Neuron (in vitro differentiated cells): ENCODE results near the gene BCO1.

ENCODE experiments used
- H2AFZ ChIP-seq: one replicate; pipeline ENCODE4 v1.6.1; 2013; ENCODE audit warnings: low read depth, mild to moderate bottlenecking, inconsistent platforms, low read length, moderate library complexity
- H3K27me3 ChIP-seq: one replicate; pipeline ENCODE4 v1.6.1; 2013; ENCODE audit warnings: low read length; ENCODE audit not compliant: insufficient read depth
- H3K36me3 ChIP-seq: one replicate; pipeline ENCODE4 v1.6.1; 2013; ENCODE audit warnings: low read length; ENCODE audit not compliant: insufficient read depth
- H3K4me1 ChIP-seq: one replicate; pipeline ENCODE4 v1.6.1; 2013; ENCODE audit warnings: low read length; ENCODE audit not compliant: insufficient read depth
- H3K4me3 ChIP-seq: 2 replicates; pipeline ENCODE4 v1.5.1; 2013; ENCODE audit warnings: mild to moderate bottlenecking, low read length, moderate library complexity
- H3K9me3 ChIP-seq: one replicate; pipeline ENCODE4 v1.6.1; 2013; ENCODE audit warnings: low read length

The BCO1 gene

GRCh38 chr16:81321039-81321438 lies 82.5 kb downstream of the BCO1 start:
- Histone ChIP-seq H2AFZ (no peak overlapping the region), H3K9me3 (no peaks in the 10 kb centered on the region), H3K4me3 (no peak overlapping the region), H3K27me3 (no peaks in the 10 kb centered on the region), H3K36me3 (no peaks in the 10 kb centered on the region), H3K4me1 (peaks cover 12% of the 10 kb centered on the region)

- Histone ChIP-seq H3K36me3 (no peaks in the 10 kb centered on the region), H3K4me1 (peaks cover 8% of the 10 kb centered on the region), H3K4me3 (no peak overlapping the region), H3K27me3 (no peaks in the 10 kb centered on the region), H2AFZ (no peak overlapping the region), H3K9me3 (no peaks in the 10 kb centered on the region)
Observed at GRCh38 chr16:81321536-81321935, 83.0 kb downstream of the BCO1 start.

- no peaks in the 10 kb centered on the region for H3K27me3 ChIP-seq
- no peaks in the 10 kb centered on the region for H3K9me3 ChIP-seq
- H3K4me1 ChIP-seq, result peaks cover 23% of the 10 kb centered on the region
- no peak overlapping the region for H2AFZ ChIP-seq
- no peak overlapping the region for H3K4me3 ChIP-seq
- no peaks in the 10 kb centered on the region for H3K36me3 ChIP-seq
Observed at GRCh38 chr16:81324808-81325207, 86.3 kb downstream of the BCO1 start.

- Histone ChIP-seq H3K4me3 (no peak overlapping the region), H3K27me3 (no peaks in the 10 kb centered on the region), H3K9me3 (peaks cover 4% of the 10 kb centered on the region), H2AFZ (no peak overlapping the region), H3K4me1 (peaks cover 23% of the 10 kb centered on the region), H3K36me3 (no peaks in the 10 kb centered on the region)
Observed at GRCh38 chr16:81327011-81327410, 88.5 kb downstream of the BCO1 start.

- no peak overlapping the region for H2AFZ ChIP-seq
- no peaks in the 10 kb centered on the region for H3K36me3 ChIP-seq
Observed at GRCh38 chr16:81327447-81328196, 89.1 kb downstream of the BCO1 start.

GRCh38 chr16:81329947-81330346 lies 91.5 kb downstream of the BCO1 start:
- Histone ChIP-seq H3K9me3 (peaks cover 6% of the 10 kb centered on the region), H3K4me3 (no peak overlapping the region), H3K36me3 (no peaks in the 10 kb centered on the region), H2AFZ (no peak overlapping the region), H3K4me1 (peaks cover 18% of the 10 kb centered on the region), H3K27me3 (no peaks in the 10 kb centered on the region)

More at GRCh38 chr16:81327447-81328196, 89.1 kb downstream of the BCO1 start:
- Histone ChIP-seq H3K4me3 (no peak overlapping the region), H3K27me3 (no peaks in the 10 kb centered on the region), H3K9me3 (peaks cover 6% of the 10 kb centered on the region), H3K4me1 (peaks cover 23% of the 10 kb centered on the region)

GRCh38 chr16:81333356-81333755 lies 94.9 kb downstream of the BCO1 start:
- Histone ChIP-seq H3K9me3 (peaks cover 7% of the 10 kb centered on the region), H3K4me3 (no peak overlapping the region), H2AFZ (no peak overlapping the region), H3K36me3 (no peaks in the 10 kb centered on the region), H3K4me1 (peaks cover 8% of the 10 kb centered on the region), H3K27me3 (no peaks in the 10 kb centered on the region)

- no peak overlapping the region for H3K4me3 ChIP-seq
- H2AFZ ChIP-seq, result no peak overlapping the region
- H3K4me1 ChIP-seq, result no peaks in the 10 kb centered on the region
- no peaks in the 10 kb centered on the region for H3K27me3 ChIP-seq
- no peaks in the 10 kb centered on the region for H3K36me3 ChIP-seq
- peaks cover 8% of the 10 kb centered on the region for H3K9me3 ChIP-seq
Observed at GRCh38 chr16:81335669-81336068, 97.2 kb downstream of the BCO1 start.

GRCh38 chr16:81337097-81337496 lies 98.6 kb downstream of the BCO1 start:
- Histone ChIP-seq H3K4me3 (no peak overlapping the region), H3K27me3 (no peaks in the 10 kb centered on the region), H3K36me3 (no peaks in the 10 kb centered on the region), H3K4me1 (no peaks in the 10 kb centered on the region), H2AFZ (no peak overlapping the region), H3K9me3 (peaks cover 5% of the 10 kb centered on the region)
